ENCODE data around the gene ACKR2.

GRCh38 chr3:42846685-42847522 lies 37.7 kb downstream of the ACKR2 start:
- no peak for TF ChIP-seq CTCF (conservative IDR thresholded peaks at IDR 0.05; ENCODE audit: low read depth in 2 of 2)
- TF ChIP-seq ETS1 (IDR thresholded peaks at IDR 0.05) = no peak
- TF ChIP-seq POLR2AphosphoS5 (IDR thresholded peaks at IDR 0.05; ENCODE audit: low read depth) = no peak
- no peak for TF ChIP-seq CREB1 (CRISPR knock-in tag; IDR thresholded peaks at IDR 0.05; ENCODE audit: low read depth)
- no peak for TF ChIP-seq EZH2 (IDR thresholded peaks at IDR 0.05; ENCODE audit: low read depth, unreplicated experiment)
- TF ChIP-seq EZH2phosphoT487 (IDR thresholded peaks at IDR 0.05; ENCODE audit: unreplicated experiment) = no peak
- no peak for TF ChIP-seq REST (IDR thresholded peaks at IDR 0.05; ENCODE audit: unreplicated experiment)

All from GM23338 (cell line).